AG04449 (cell line): Measurements from ENCODE around the gene POLR3C.

Source experiments
- CTCF ChIA-PET: fragments of 350-600 bp; formaldehyde crosslinking; extraction: SDS; loops from one replicate; lab custom pipeline; 2021; ENCODE audit warnings: antibody characterized with exemption; lab: Yijun Ruan, JAX
- POLR2A ChIA-PET: fragments of 400-600, 350-600 bp; formaldehyde crosslinking; extraction: SDS; loops from one replicate; lab custom pipeline; 2020; ENCODE audit warnings: antibody characterized with exemption, inconsistent platforms; lab: Yijun Ruan, JAX
- DNase-seq: peaks from one replicate; pipeline ENCODE4 v3.0.0-alpha.2; 2010; ENCODE audit warnings: low read depth, low spot score
- H3K4me3 ChIP-seq: 2 replicates; pipeline ENCODE4 v1.5.1; 2011; ENCODE audit warnings: low read depth, mild to moderate bottlenecking, control low read depth, low read length
- TF ChIP-seq, protein P1 (sequence below): IDR thresholded peaks from one replicate; pipeline ENCODE4 v1.5.1; 2011; ENCODE audit warnings: mild to moderate bottlenecking, moderate library complexity, low read length, control low read depth, inconsistent platforms; ENCODE audit not compliant: insufficient read depth; ENCODE audit errors: missing control alignments

The POLR3C gene

DNA sequence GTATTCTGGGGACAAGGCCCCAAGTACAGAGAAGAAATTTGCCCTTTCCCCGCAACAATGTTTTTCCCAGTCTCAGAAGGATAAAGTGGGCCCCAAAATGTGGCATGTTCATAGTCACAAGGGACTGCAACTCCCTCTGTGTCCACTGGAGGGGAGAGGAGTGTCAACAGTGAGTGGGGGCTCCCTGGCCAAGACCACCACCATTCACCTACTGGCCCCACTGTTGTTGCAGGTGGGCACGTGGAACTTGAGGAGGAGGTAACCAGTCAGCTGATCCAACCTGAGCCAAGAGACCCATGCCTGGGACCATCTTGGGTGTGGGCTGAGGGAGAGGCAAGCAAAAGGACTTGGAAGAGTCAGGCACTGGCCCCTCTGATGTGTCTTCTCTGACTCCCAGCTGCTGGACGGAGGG is 22.2 kb downstream of the POLR3C start:
- no peak for DNase-seq
- TF ChIP-seq, protein P1, sequence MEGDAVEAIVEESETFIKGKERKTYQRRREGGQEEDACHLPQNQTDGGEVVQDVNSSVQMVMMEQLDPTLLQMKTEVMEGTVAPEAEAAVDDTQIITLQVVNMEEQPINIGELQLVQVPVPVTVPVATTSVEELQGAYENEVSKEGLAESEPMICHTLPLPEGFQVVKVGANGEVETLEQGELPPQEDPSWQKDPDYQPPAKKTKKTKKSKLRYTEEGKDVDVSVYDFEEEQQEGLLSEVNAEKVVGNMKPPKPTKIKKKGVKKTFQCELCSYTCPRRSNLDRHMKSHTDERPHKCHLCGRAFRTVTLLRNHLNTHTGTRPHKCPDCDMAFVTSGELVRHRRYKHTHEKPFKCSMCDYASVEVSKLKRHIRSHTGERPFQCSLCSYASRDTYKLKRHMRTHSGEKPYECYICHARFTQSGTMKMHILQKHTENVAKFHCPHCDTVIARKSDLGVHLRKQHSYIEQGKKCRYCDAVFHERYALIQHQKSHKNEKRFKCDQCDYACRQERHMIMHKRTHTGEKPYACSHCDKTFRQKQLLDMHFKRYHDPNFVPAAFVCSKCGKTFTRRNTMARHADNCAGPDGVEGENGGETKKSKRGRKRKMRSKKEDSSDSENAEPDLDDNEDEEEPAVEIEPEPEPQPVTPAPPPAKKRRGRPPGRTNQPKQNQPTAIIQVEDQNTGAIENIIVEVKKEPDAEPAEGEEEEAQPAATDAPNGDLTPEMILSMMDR: peak; percentile 64
- H3K4me3 ChIP-seq: peak overlapping the region; percentile 70
- ChIA-PET CTCF (interaction anchor here (1.0 to 10.9 kb wide), 20 partner anchors 8 to 193 kb away, joined by 4 to 252 read pairs (median 12); partner anchors contain the start of genes ITGA10, PEX11B, PIAS3 and POLR3C), POLR2A (interaction anchor here (0.9 to 7.5 kb wide), 6 partner anchors 13 to 172 kb away, joined by 3 to 80 read pairs (median 4); partner anchors contain the start of genes PIAS3, POLR3C and RNF115)

DNA sequence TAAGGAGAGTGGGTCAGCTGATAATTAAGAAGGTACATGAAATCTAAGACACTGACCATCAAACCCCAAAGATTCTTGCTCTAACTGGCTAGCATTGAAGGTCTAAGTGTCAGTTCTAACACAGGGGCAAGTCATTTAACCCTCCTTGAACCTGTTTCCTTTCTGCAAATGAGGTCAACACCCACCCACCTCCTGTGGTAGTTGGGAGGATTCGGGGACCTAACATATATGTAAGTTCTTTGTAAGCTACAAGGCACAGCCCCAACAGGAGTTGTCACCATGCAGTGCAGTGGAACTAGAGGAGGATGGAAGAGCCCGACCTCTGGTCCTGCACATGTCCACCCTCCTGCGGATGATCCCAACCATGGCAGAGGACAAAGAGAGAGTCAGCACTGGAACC is 23.8 kb downstream of the POLR3C start:
- CTCF ChIA-PET: interaction anchor here (0.8 to 10.9 kb wide), 12 partner anchors 10 to 165 kb away, joined by 3 to 252 read pairs (median 45); partner anchors contain the start of genes ITGA10, PIAS3, POLR3C and RNF115
- TF ChIP-seq, protein P1: no peak
- DNase-seq: no peak
- H3K4me3 ChIP-seq: no peak overlapping the region
- POLR2A ChIA-PET: interaction anchor here (7.5 kb wide), 1 partner anchor 11 kb away, joined by 80 read pairs; the partner anchor contains the start of gene PIAS3

DNA sequence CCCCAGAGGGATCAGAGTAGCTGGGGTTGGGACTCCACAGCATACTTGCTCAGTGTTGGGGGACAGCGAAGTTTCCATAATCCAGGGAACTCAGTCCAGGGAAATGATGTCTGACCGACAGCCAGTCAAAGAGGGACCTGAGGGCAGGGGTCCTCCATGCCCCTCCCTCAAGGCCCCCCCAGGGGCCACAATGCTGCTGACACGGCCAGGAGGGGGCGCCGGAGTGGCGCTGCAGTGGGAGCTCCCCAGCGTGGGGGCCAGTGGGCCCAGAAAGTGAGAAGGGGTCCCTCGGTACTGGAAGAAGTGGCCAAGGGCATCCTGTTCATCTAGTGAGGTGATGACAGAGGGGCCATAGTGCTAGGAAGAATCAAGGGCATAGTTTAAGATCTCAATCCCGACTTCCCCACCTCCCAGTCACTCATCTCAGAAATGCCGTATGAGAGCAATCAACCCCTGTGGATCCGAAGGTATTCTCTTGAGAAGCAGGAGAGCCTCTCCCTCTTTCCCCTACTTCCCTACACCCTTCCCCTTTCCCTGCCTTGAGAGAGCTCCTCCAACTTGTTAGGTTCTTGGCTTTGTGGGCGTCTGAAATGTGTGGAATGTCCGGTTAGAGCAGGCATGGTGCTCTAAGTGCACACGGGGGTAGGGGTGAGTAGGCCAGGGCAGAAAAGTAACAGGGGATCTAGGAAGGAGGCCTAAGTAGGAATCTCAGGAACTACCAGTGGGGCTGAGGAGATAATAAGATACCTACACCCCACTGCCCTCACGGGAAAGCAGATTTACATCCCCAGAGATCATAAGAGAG is 25.6 kb downstream of the POLR3C start:
- CTCF ChIA-PET: interaction anchor here (0.8 to 10.9 kb wide), 10 partner anchors 10 to 163 kb away, joined by 3 to 252 read pairs (median 48); partner anchors contain the start of genes ANKRD34A, ITGA10, PIAS3 and POLR3C
- DNase-seq: no peak
- TF ChIP-seq, protein P1: peak; percentile 40
- POLR2A ChIA-PET: interaction anchor here (7.5 kb wide), 1 partner anchor 9 kb away, joined by 80 read pairs; the partner anchor contains the start of gene PIAS3
- no peak overlapping the region for H3K4me3 ChIP-seq

DNA sequence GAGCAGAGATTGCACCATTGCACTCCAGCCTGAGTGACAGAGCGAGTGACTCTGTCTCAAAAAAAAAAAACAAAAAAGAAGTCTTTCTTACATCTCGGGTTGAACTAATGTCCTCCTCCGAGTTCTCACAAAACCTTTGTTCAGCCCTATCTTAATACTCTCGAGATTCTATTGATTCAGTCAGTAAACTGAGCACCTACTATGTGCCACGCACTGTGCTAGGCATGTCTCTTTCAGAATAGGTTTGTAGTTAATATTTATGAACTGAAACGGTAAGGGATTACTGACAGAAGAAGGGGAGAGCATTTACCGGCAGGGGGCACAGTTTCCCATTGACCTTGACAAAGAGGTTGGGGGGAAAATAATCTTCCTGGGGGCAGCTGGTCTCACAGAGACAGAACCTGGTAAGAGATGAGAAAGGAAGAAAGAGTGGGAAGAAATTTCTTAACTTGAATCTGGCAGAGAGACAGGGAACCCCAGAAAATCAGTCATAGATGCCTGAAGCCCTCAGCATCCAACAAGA is 31.5 kb downstream of the POLR3C start:
- TF ChIP-seq, protein P1: no peak
- ChIA-PET CTCF (interaction anchor here (10.1 kb wide), 1 partner anchor 9 kb away, joined by 220 read pairs; the partner anchor contains the start of gene NUDT17), POLR2A (no interaction called here)
- no peak for DNase-seq
- H3K4me3 ChIP-seq: no peak overlapping the region

DNA sequence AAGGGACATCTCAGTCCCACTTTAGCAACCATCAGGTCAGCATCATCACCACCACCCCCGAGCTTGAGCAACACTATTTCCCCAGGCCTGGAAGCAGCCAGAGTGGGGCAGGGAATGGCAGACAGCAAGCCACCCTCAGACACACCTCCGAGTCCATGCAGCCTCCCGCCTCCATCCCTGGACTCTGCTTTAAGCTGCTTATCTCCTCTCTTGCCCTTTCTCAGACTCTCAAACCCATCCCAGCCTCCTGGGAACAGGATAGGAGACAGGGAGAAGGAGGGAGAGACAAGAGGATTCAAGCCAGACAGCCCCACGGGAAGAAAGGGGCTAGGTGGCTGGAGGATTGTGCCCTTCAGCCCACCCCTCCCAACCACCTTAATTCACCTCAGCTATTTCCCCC is 33.2 kb downstream of the POLR3C start:
- H3K4me3 ChIP-seq: no peak overlapping the region
- TF ChIP-seq, protein P1: no peak
- ChIA-PET CTCF (interaction anchor here (1.0 to 10.1 kb wide), 8 partner anchors 10 to 155 kb away, joined by 3 to 220 read pairs (median 8); partner anchors contain the start of genes ITGA10, LIX1L and NUDT17), POLR2A (interaction anchor here (2.8 to 3.0 kb wide), 3 partner anchors 10 to 106 kb away, joined by 10 to 80 read pairs (median 18); partner anchors contain the start of genes ANKRD34A, ANKRD35 and NUDT17)
- DNase-seq: no peak
